Trophoblast cell (in vitro differentiated cells and primary cell): ENCODE data around the gene IFIT2.

Source experiments
- DNase-seq, 2 donors: peaks; one replicate each; pipeline ENCODE4 v3.0.0-alpha.2; 2016
- H2AFZ ChIP-seq: 2 replicates; pipeline ENCODE4 v1.6.1; 2013; ENCODE audit warnings: low read length, moderate library complexity, mild to moderate bottlenecking; ENCODE audit not compliant: insufficient read depth, poor library complexity
- H2AK5ac ChIP-seq: 2 replicates; pipeline ENCODE4 v1.6.1; 2013; ENCODE audit warnings: mild to moderate bottlenecking, low read length
- H2BK120ac ChIP-seq: 2 replicates; pipeline ENCODE4 v1.6.1; 2013; ENCODE audit warnings: low read length, mild to moderate bottlenecking, moderate library complexity; ENCODE audit not compliant: insufficient read depth, poor library complexity
- H2BK12ac ChIP-seq: 2 replicates; pipeline ENCODE4 v1.6.1; 2013; ENCODE audit warnings: mild to moderate bottlenecking, low read length, moderate library complexity
- H2BK5ac ChIP-seq: 2 replicates; pipeline ENCODE4 v1.6.1; 2013; ENCODE audit warnings: low read length, low read depth, moderate library complexity, mild to moderate bottlenecking; ENCODE audit not compliant: poor library complexity
- H3K14ac ChIP-seq: 2 replicates; pipeline ENCODE4 v1.6.1; 2013; ENCODE audit warnings: mild to moderate bottlenecking, low read length
- H3K18ac ChIP-seq: 2 replicates; pipeline ENCODE4 v1.6.1; 2013; ENCODE audit warnings: mild to moderate bottlenecking, low read length
- H3K23ac ChIP-seq: 2 replicates; pipeline ENCODE4 v1.6.1; 2013; ENCODE audit warnings: low read length
- H3K27ac ChIP-seq: 2 replicates; pipeline ENCODE4 v1.5.1; 2013; ENCODE audit warnings: low read depth, mild to moderate bottlenecking, inconsistent platforms, low read length, moderate library complexity
- H3K27me3 ChIP-seq: 2 replicates; pipeline ENCODE4 v1.6.1; 2013; ENCODE audit warnings: inconsistent platforms, mild to moderate bottlenecking, low read length, moderate library complexity; ENCODE audit not compliant: insufficient read depth
- H3K36me3 ChIP-seq, 2 experiments: 1 replicate in 1 of 2; 2 replicates in 1 of 2; pipeline ENCODE4 v1.6.1; 2013; ENCODE audit warnings: low read length in 2 of 2, mild to moderate bottlenecking in 2 of 2, moderate library complexity in 1 of 2; ENCODE audit not compliant: insufficient read depth in 2 of 2, control insufficient read depth in 1 of 2
- H3K4ac ChIP-seq: 2 replicates; pipeline ENCODE4 v1.6.1; 2013; ENCODE audit warnings: low read depth, mild to moderate bottlenecking, low read length, moderate library complexity
- H3K4me1 ChIP-seq, 2 experiments: 1 replicate in 1 of 2; 2 replicates in 1 of 2; pipeline ENCODE4 v1.6.1; 2013; ENCODE audit warnings: low read length in 2 of 2, mild to moderate bottlenecking in 2 of 2, moderate library complexity in 1 of 2; ENCODE audit not compliant: insufficient read depth in 2 of 2, control insufficient read depth in 1 of 2
- H3K4me2 ChIP-seq: 2 replicates; pipeline ENCODE4 v1.6.1; 2013; ENCODE audit warnings: inconsistent platforms, mild to moderate bottlenecking, low read length, moderate library complexity
- H3K4me3 ChIP-seq: 2 replicates; pipeline ENCODE4 v1.5.1; 2013; ENCODE audit warnings: mild to moderate bottlenecking, low read depth, low read length, inconsistent platforms
- H3K79me1 ChIP-seq: one replicate; pipeline ENCODE4 v1.6.1; 2013; ENCODE audit warnings: low read length
- H3K79me2 ChIP-seq: 2 replicates; pipeline ENCODE4 v1.6.1; 2013; ENCODE audit warnings: low read length, mild to moderate bottlenecking; ENCODE audit not compliant: control insufficient read depth, insufficient read depth, poor library complexity
- H3K9ac ChIP-seq: 2 replicates; pipeline ENCODE4 v1.6.1; 2013; ENCODE audit warnings: mild to moderate bottlenecking, low read length
- H3K9me3 ChIP-seq: 2 replicates; pipeline ENCODE4 v1.6.1; 2013; ENCODE audit warnings: low read depth, mild to moderate bottlenecking, control low read depth, inconsistent platforms, low read length; ENCODE audit not compliant: insufficient read depth
- H4K12ac ChIP-seq: 2 replicates; pipeline ENCODE4 v1.6.1; 2013; ENCODE audit warnings: low read depth, mild to moderate bottlenecking, low read length, moderate library complexity
- H4K8ac ChIP-seq: 2 replicates; pipeline ENCODE4 v1.6.1; 2013; ENCODE audit warnings: low read depth, mild to moderate bottlenecking, low read length, moderate library complexity
- H4K91ac ChIP-seq: one replicate; pipeline ENCODE4 v1.6.1; 2013; ENCODE audit warnings: low read depth, mild to moderate bottlenecking, low read length, moderate library complexity
- WGBS: extraction: QIAGEN DNeasy Blood & Tissue Kit; methylation state at CpG from one replicate; pipeline ENCODE4 v1.1.7; 2013; ENCODE audit warnings: missing lambda C conversion rate; ENCODE audit not compliant: insufficient read length, insufficient coverage; ENCODE audit errors: extremely low coverage; 5-methylcytosine and 5-hydroxymethylcytosine counted together

IFIT2 gene

DNA sequence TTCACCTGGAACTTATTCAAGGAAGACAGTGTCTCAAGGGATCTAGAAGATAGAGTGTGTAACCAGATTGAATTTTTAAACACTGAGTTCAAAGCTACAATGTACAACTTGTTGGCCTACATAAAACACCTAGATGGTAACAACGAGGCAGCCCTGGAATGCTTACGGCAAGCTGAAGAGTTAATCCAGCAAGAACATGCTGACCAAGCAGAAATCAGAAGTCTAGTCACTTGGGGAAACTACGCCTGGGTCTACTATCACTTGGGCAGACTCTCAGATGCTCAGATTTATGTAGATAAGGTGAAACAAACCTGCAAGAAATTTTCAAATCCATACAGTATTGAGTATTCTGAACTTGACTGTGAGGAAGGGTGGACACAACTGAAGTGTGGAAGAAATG lies 36.9 kb downstream of the IFIT2 start:
- H4K8ac ChIP-seq: no peak overlapping the region
- WGBS: no CpG with 5 or more reads among the region's 3 CpGs
- H2AFZ ChIP-seq: no peak overlapping the region
- H3K79me1 ChIP-seq: no peaks in the 10 kb centered on the region
- no peak overlapping the region for H2BK5ac ChIP-seq
- H3K4ac ChIP-seq: no peak overlapping the region
- H2BK120ac ChIP-seq: no peak overlapping the region
- H4K12ac ChIP-seq: no peak overlapping the region
- no peaks in the 10 kb centered on the region for H3K79me2 ChIP-seq
- no peak overlapping the region for H3K23ac ChIP-seq
- H3K4me3 ChIP-seq: no peak overlapping the region
- no peaks in the 10 kb centered on the region for H3K36me3 ChIP-seq
- no peak overlapping the region for H4K91ac ChIP-seq
- no peak overlapping the region for H3K18ac ChIP-seq
- H2BK12ac ChIP-seq: no peak overlapping the region
- H3K4me1 ChIP-seq: peaks cover 6 to 8% of the 10 kb centered on the region in 2 experiments
- no peak for DNase-seq
- H3K9ac ChIP-seq: no peak overlapping the region
- H3K27ac ChIP-seq: no peak overlapping the region
- H3K14ac ChIP-seq: no peak overlapping the region
- H2AK5ac ChIP-seq: no peak overlapping the region
- no peak overlapping the region for H3K4me2 ChIP-seq
- H3K9me3 ChIP-seq: no peaks in the 10 kb centered on the region
- no peaks in the 10 kb centered on the region for H3K27me3 ChIP-seq

DNA sequence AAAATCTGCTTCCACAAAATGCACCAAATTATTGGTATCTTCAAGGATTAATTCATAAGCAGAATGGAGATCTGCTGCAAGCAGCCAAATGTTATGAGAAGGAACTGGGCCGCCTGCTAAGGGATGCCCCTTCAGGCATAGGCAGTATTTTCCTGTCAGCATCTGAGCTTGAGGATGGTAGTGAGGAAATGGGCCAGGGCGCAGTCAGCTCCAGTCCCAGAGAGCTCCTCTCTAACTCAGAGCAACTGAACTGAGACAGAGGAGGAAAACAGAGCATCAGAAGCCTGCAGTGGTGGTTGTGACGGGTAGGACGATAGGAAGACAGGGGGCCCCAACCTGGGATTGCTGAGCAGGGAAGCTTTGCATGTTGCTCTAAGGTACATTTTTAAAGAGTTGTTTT lies 38.0 kb downstream of the IFIT2 start:
- no peak for DNase-seq
- no peaks in the 10 kb centered on the region for H3K9me3 ChIP-seq
- no CpG with 5 or more reads among the region's 4 CpGs for WGBS

DNA sequence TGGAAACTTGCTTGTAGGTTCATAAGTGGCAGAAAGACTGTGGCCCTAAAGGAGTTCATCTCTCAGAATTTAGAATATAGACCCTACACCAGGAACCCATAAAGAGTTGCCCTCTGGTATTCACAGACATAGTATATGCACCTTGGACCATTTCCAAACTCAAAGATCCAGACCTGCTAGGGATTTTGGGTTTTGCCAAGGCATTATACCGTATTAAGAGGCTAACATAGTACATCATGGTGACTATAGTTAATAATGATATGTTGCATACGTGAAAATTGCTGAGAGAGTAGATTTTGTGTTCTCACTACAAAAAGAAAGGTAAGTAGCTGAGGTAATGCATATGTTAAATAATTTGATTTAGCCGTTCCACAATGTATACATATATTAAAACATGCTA lies 39.8 kb downstream of the IFIT2 start:
- Histone ChIP-seq H2AFZ (no peak overlapping the region), H2BK5ac (no peak overlapping the region), H3K4me2 (no peak overlapping the region), H3K14ac (no peak overlapping the region), H3K23ac (no peak overlapping the region), H4K12ac (no peak overlapping the region), H2BK120ac (no peak overlapping the region), H4K91ac (no peak overlapping the region), H3K4ac (no peak overlapping the region), H3K79me2 (no peaks in the 10 kb centered on the region), H3K9me3 (no peaks in the 10 kb centered on the region), H3K4me3 (no peak overlapping the region), H3K18ac (no peak overlapping the region), H4K8ac (no peak overlapping the region), H2BK12ac (no peak overlapping the region), H3K36me3 (no peaks in the 10 kb centered on the region), H3K27me3 (no peaks in the 10 kb centered on the region), H2AK5ac (no peak overlapping the region), H3K79me1 (no peaks in the 10 kb centered on the region), H3K4me1 (peaks cover 4% of the 10 kb centered on the region in 2 experiments), H3K27ac (no peak overlapping the region), H3K9ac (no peak overlapping the region)
- WGBS: no CpG with 5 or more reads among the region's 3 CpGs
- DNase-seq: no peak

More for the DNA sequence above, 38.0 kb downstream of the IFIT2 start:
- Histone ChIP-seq H3K18ac (no peak overlapping the region), H4K91ac (no peak overlapping the region), H3K4ac (no peak overlapping the region), H3K27ac (no peak overlapping the region), H3K79me2 (no peaks in the 10 kb centered on the region), H2BK12ac (no peak overlapping the region), H3K36me3 (no peaks in the 10 kb centered on the region), H3K4me2 (no peak overlapping the region), H3K27me3 (no peaks in the 10 kb centered on the region), H3K9ac (no peak overlapping the region), H4K8ac (no peak overlapping the region), H3K14ac (no peak overlapping the region), H3K23ac (no peak overlapping the region), H3K79me1 (no peaks in the 10 kb centered on the region), H2BK120ac (no peak overlapping the region), H2AK5ac (no peak overlapping the region), H2BK5ac (no peak overlapping the region), H3K4me1 (peaks cover 4% of the 10 kb centered on the region in 2 experiments), H3K4me3 (no peak overlapping the region), H2AFZ (no peak overlapping the region), H4K12ac (no peak overlapping the region)

DNA sequence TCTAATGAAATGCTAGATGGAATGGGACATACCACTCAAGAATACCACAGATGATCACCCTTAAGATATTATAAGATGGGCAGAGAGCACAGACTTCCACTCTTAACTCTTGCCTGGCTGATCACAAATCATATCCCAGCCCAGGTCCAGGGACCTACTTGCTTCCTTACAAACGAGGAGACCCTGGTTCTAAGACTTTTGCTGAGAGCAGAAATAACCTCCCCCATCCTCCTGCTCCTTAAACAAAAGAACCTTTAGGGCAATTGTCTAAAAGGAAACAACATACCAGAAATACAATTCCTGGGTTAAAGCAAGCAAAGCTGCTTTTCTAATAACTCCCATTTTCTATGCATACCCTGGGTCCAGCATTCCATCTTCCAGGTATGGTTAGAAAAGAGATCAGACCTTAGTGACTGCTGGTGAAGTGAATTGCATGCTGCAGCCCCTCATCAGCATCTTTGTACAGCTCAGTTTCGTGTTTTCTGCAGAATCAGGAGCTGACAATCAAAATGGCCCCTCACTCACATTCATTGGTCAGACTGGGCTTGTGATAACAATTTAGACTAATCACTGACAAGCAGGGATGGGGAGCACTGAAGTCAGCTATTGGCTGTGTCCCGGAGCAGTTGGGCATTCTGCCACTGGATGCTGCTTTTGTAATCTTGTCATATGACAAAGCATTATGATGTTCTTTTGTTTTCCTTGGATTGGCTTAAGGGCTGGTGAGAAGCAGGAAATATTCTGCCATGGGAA lies 40.5 kb downstream of the IFIT2 start:
- no peaks in the 10 kb centered on the region for H3K79me2 ChIP-seq
- no CpG with 5 or more reads among the region's 3 CpGs for WGBS

More for the DNA sequence above, 40.5 kb downstream of the IFIT2 start:
- DNase-seq: no peak
- H3K27me3 ChIP-seq: no peaks in the 10 kb centered on the region
- no peak overlapping the region for H2BK5ac ChIP-seq
- no peak overlapping the region for H3K14ac ChIP-seq
- H4K8ac ChIP-seq: no peak overlapping the region
- no peak overlapping the region for H3K9ac ChIP-seq
- no peak overlapping the region for H4K12ac ChIP-seq
- H3K4me2 ChIP-seq: no peak overlapping the region
- H3K18ac ChIP-seq: no peak overlapping the region
- H2AK5ac ChIP-seq: no peak overlapping the region
- no peaks in the 10 kb centered on the region for H3K79me1 ChIP-seq
- H3K27ac ChIP-seq: no peak overlapping the region
- H3K4ac ChIP-seq: no peak overlapping the region
- no peak overlapping the region for H3K4me3 ChIP-seq
- H3K23ac ChIP-seq: no peak overlapping the region
- H3K4me1 ChIP-seq: peaks cover 3% of the 10 kb centered on the region in 2 experiments
- H2BK120ac ChIP-seq: no peak overlapping the region
- H2BK12ac ChIP-seq: no peak overlapping the region
- H3K36me3 ChIP-seq: no peaks in the 10 kb centered on the region
- no peak overlapping the region for H4K91ac ChIP-seq
- H2AFZ ChIP-seq: no peak overlapping the region
- H3K9me3 ChIP-seq: no peaks in the 10 kb centered on the region
